ENCODE measurements around the gene GARS1. TPM values are rescaled to one million over a fixed set of nuclear protein-coding genes. Genes with fewer than 3 reads are reported as not detected.

GARS1 gene
- total and polyA plus RNA-seq, 4 experiments from 2014 or later: 74.5 to 101 (median 80.3) TPM

- POLR2A ChIA-PET (ENCODE audit: partially characterized antibody): no interaction called here
- CTCF ChIA-PET (ENCODE audit: partially characterized antibody): no interaction called here
- no peaks in the 10 kb centered on the region for H3K9me3 ChIP-seq (ENCODE audit: control insufficient read depth in 1 of 2, low read length in 2 of 2)
- intact Hi-C loops (cut with micrococcal nuclease): no loop called here
- Mint-ChIP-seq H3K4me1 (no peaks in the 10 kb centered on the region), H3K36me3 (no peaks in the 10 kb centered on the region), H3K9me3 (no peaks in the 10 kb centered on the region), H3K27me3 (no peaks in the 10 kb centered on the region), H3K4me3 (no peak overlapping the region), H3K27ac (no peak overlapping the region)
- H3K27me3 ChIP-seq (ENCODE audit: insufficient read depth, low read length): no peaks in the 10 kb centered on the region
- H3K27ac ChIP-seq (ENCODE audit: low read depth, low read length): no peak overlapping the region
- no peak for DNase-seq
- no peaks in the 10 kb centered on the region for H3K4me1 ChIP-seq (ENCODE audit: insufficient read depth, low read length)
- H3K36me3 ChIP-seq (ENCODE audit: insufficient read depth, low read length): no peaks in the 10 kb centered on the region
- H3K4me3 ChIP-seq (ENCODE audit: low read length in 2 of 2): no peak overlapping the region
These were observed 60.7 kb downstream of the GARS1 start for GRCh38 chr7:30655096-30655970.

GRCh38 chr7:30656006-30656957 is 61.6 kb downstream of the GARS1 start:
- Histone ChIP-seq H3K36me3 (ENCODE audit: insufficient read depth, low read length) (no peaks in the 10 kb centered on the region), H3K27ac (ENCODE audit: low read depth, low read length) (no peak overlapping the region), H3K4me3 (ENCODE audit: low read length in 2 of 2) (no peak overlapping the region), H3K27me3 (ENCODE audit: insufficient read depth, low read length) (no peaks in the 10 kb centered on the region), H3K9me3 (ENCODE audit: control insufficient read depth in 1 of 2, low read length in 2 of 2) (no peaks in the 10 kb centered on the region), H3K4me1 (ENCODE audit: insufficient read depth, low read length) (no peaks in the 10 kb centered on the region)
- Mint-ChIP-seq H3K27me3 (no peaks in the 10 kb centered on the region), H3K4me3 (no peak overlapping the region), H3K36me3 (no peaks in the 10 kb centered on the region), H3K27ac (no peak overlapping the region), H3K4me1 (no peaks in the 10 kb centered on the region), H3K9me3 (no peaks in the 10 kb centered on the region)
- DNase-seq: no peak
- POLR2A ChIA-PET (ENCODE audit: partially characterized antibody): no interaction called here
- CTCF ChIA-PET (ENCODE audit: partially characterized antibody): no interaction called here
- intact Hi-C loops (cut with micrococcal nuclease): no loop called here

- intact Hi-C loops (cut with micrococcal nuclease): no loop called here
- H3K9me3 ChIP-seq (ENCODE audit: control insufficient read depth in 1 of 2, low read length in 2 of 2): no peaks in the 10 kb centered on the region
- Mint-ChIP-seq H3K4me1 (no peaks in the 10 kb centered on the region), H3K9me3 (no peaks in the 10 kb centered on the region), H3K4me3 (no peak overlapping the region), H3K27ac (no peak overlapping the region), H3K36me3 (no peaks in the 10 kb centered on the region), H3K27me3 (peaks cover 0 to 2% of the 10 kb centered on the region in 2 donors)
- H3K4me1 ChIP-seq (ENCODE audit: insufficient read depth, low read length): no peaks in the 10 kb centered on the region
- DNase-seq: no peak
- POLR2A ChIA-PET (ENCODE audit: partially characterized antibody): no interaction called here
- H3K27ac ChIP-seq (ENCODE audit: low read depth, low read length): no peak overlapping the region
- H3K27me3 ChIP-seq (ENCODE audit: insufficient read depth, low read length): no peaks in the 10 kb centered on the region
- H3K36me3 ChIP-seq (ENCODE audit: insufficient read depth, low read length): no peaks in the 10 kb centered on the region
- CTCF ChIA-PET (ENCODE audit: partially characterized antibody): no interaction called here
- H3K4me3 ChIP-seq (ENCODE audit: low read length in 2 of 2): no peak overlapping the region
These were observed 62.5 kb downstream of the GARS1 start for GRCh38 chr7:30657131-30657530.

GRCh38 chr7:30658479-30659074 is 63.9 kb downstream of the GARS1 start:
- H3K27ac ChIP-seq (ENCODE audit: low read depth, low read length): no peak overlapping the region
- CTCF ChIA-PET (ENCODE audit: partially characterized antibody): interaction anchor here (1.1 to 1.2 kb wide), 2 partner anchors 82 to 737 kb away, joined by 3 read pairs; no protein-coding TSS in a partner anchor
- Mint-ChIP-seq H3K27me3 (peaks cover 0 to 3% of the 10 kb centered on the region in 2 donors), H3K9me3 (no peaks in the 10 kb centered on the region), H3K36me3 (no peaks in the 10 kb centered on the region), H3K4me1 (no peaks in the 10 kb centered on the region), H3K4me3 (no peak overlapping the region), H3K27ac (no peak overlapping the region)
- POLR2A ChIA-PET (ENCODE audit: partially characterized antibody): no interaction called here
- H3K9me3 ChIP-seq (ENCODE audit: control insufficient read depth in 1 of 2, low read length in 2 of 2): no peaks in the 10 kb centered on the region
- H3K4me3 ChIP-seq (ENCODE audit: low read length in 2 of 2): no peak overlapping the region
- no peaks in the 10 kb centered on the region for H3K4me1 ChIP-seq (ENCODE audit: insufficient read depth, low read length)
- no peaks in the 10 kb centered on the region for H3K27me3 ChIP-seq (ENCODE audit: insufficient read depth, low read length)
- intact Hi-C loops (cut with micrococcal nuclease): no loop called here
- no peak for DNase-seq
- no peaks in the 10 kb centered on the region for H3K36me3 ChIP-seq (ENCODE audit: insufficient read depth, low read length)

GRCh38 chr7:30659312-30659711 is 64.6 kb downstream of the GARS1 start:
- no peaks in the 10 kb centered on the region for H3K4me1 ChIP-seq (ENCODE audit: insufficient read depth, low read length)
- no peaks in the 10 kb centered on the region for H3K27me3 ChIP-seq (ENCODE audit: insufficient read depth, low read length)
- intact Hi-C loops (cut with micrococcal nuclease): no loop called here
- no peak overlapping the region for H3K4me3 ChIP-seq (ENCODE audit: low read length in 2 of 2)
- Mint-ChIP-seq H3K4me3 (no peak overlapping the region), H3K36me3 (no peaks in the 10 kb centered on the region), H3K27me3 (peaks cover 0 to 3% of the 10 kb centered on the region in 2 donors), H3K4me1 (no peaks in the 10 kb centered on the region), H3K27ac (no peak overlapping the region), H3K9me3 (no peaks in the 10 kb centered on the region)
- ChIA-PET POLR2A (ENCODE audit: partially characterized antibody) (no interaction called here), CTCF (ENCODE audit: partially characterized antibody) (interaction anchor here (1.2 kb wide), 1 partner anchor 738 kb away, joined by 3 read pairs; no protein-coding TSS in a partner anchor)
- no peak overlapping the region for H3K27ac ChIP-seq (ENCODE audit: low read depth, low read length)
- no peaks in the 10 kb centered on the region for H3K36me3 ChIP-seq (ENCODE audit: insufficient read depth, low read length)
- DNase-seq: no peak
- no peaks in the 10 kb centered on the region for H3K9me3 ChIP-seq (ENCODE audit: control insufficient read depth in 1 of 2, low read length in 2 of 2)

GRCh38 chr7:30660331-30661255 is 65.9 kb downstream of the GARS1 start:
- Mint-ChIP-seq H3K4me3 (no peak overlapping the region), H3K27me3 (peaks cover 0 to 3% of the 10 kb centered on the region in 2 donors), H3K36me3 (no peaks in the 10 kb centered on the region), H3K27ac (no peak overlapping the region), H3K4me1 (no peaks in the 10 kb centered on the region), H3K9me3 (no peaks in the 10 kb centered on the region)
- H3K4me3 ChIP-seq (ENCODE audit: low read length in 2 of 2): no peak overlapping the region
- H3K4me1 ChIP-seq (ENCODE audit: insufficient read depth, low read length): no peaks in the 10 kb centered on the region
- H3K27me3 ChIP-seq (ENCODE audit: insufficient read depth, low read length): no peaks in the 10 kb centered on the region
- no peak overlapping the region for H3K27ac ChIP-seq (ENCODE audit: low read depth, low read length)
- no peak for DNase-seq
- intact Hi-C loops (cut with micrococcal nuclease): no loop called here
- ChIA-PET POLR2A (ENCODE audit: partially characterized antibody) (no interaction called here), CTCF (ENCODE audit: partially characterized antibody) (interaction anchor here (0.6 kb wide), 1 partner anchor 352 kb away, joined by 3 read pairs; no protein-coding TSS in a partner anchor)
- no peaks in the 10 kb centered on the region for H3K36me3 ChIP-seq (ENCODE audit: insufficient read depth, low read length)
- no peaks in the 10 kb centered on the region for H3K9me3 ChIP-seq (ENCODE audit: control insufficient read depth in 1 of 2, low read length in 2 of 2)
